Thyroid gland (tissue), 4 donors: Measurements from ENCODE around the gene GAS7.

Experiments
- CTCF ChIP-seq, 6 experiments: fragments of 200-600 bp in 3 of 6; fragments of 450-650 bp in 3 of 6; sonication (generic) in 3 of 6; IDR thresholded peaks; one replicate each; pipeline ENCODE4 v1.5.1; 2016 to 2019; ENCODE audit warnings: antibody characterized with exemption in 6 of 6, mild to moderate bottlenecking in 2 of 6, inconsistent platforms in 1 of 6, moderate library complexity in 1 of 6
- POLR2A ChIP-seq, 2 donors: fragments of 450-650 bp; IDR thresholded peaks; one replicate each; pipeline ENCODE4 v1.6.1; 2017; ENCODE audit warnings: antibody characterized with exemption in 2 of 2, mild to moderate bottlenecking in 2 of 2, moderate library complexity in 1 of 2

- TF ChIP-seq CTCF (IDR thresholded peaks at IDR 0.05), result no peak
- TF ChIP-seq POLR2A (IDR thresholded peaks at IDR 0.05), result no peak
Measured at GRCh38 chr17:10048629-10049350, 149.6 kb downstream of the GAS7 start.
